H1 (cell line): ENCODE data around the gene SMIM29. TPM values are rescaled to one million over a fixed set of nuclear protein-coding genes. Genes with fewer than 3 reads are reported as not detected.

Experiments used
- CTCF ChIA-PET: fragments of 300-600 bp; sonication (Branson Sonifier 250); formaldehyde crosslinking; loops from one replicate; lab custom pipeline; 2021; ENCODE audit not compliant: partially characterized antibody; lab: Charles Lee
- POLR2A ChIA-PET: fragments of 300-600 bp; sonication (Branson Sonifier 250); formaldehyde crosslinking; loops from one replicate; lab custom pipeline; 2021; ENCODE audit warnings: inconsistent platforms; ENCODE audit not compliant: partially characterized antibody; lab: Charles Lee
- DNase-seq, 2 experiments: peaks; one replicate each; pipeline versions ENCODE4 v3.0.0 to v3.0.0-alpha.2; 2010 to 2022; ENCODE audit warnings: low spot score in 2 of 2, low read depth in 1 of 2, mixed read lengths in 1 of 2
- FAIRE-seq: peaks from 2 replicates; lab custom pipeline; 2011; peaks lifted over from hg19 to GRCh38; lab: Jason Lieb, UNC
- H2AFZ ChIP-seq: 2 replicates; pipeline ENCODE4 v1.8.1; 2012; ENCODE audit warnings: low read length, inconsistent platforms
- H2AK5ac ChIP-seq: 2 replicates; pipeline ENCODE4 v1.6.1; 2013; ENCODE audit warnings: low read depth, low read length
- H2BK120ac ChIP-seq: replicated peaks from 2 replicates; pipeline ENCODE3; 2013; ENCODE audit warnings: low read depth, low read length, inconsistent platforms
- H2BK12ac ChIP-seq: 2 replicates; pipeline ENCODE4 v1.6.1; 2013; ENCODE audit warnings: low read depth, low read length
- H2BK15ac ChIP-seq: 2 replicates; pipeline ENCODE4 v1.6.1; 2013; ENCODE audit warnings: low read length
- H2BK20ac ChIP-seq: 2 replicates; pipeline ENCODE4 v1.6.1; 2013; ENCODE audit warnings: low read length
- H2BK5ac ChIP-seq: 2 replicates; pipeline ENCODE4 v1.6.1; 2013; ENCODE audit warnings: low read depth, low read length
- H3K14ac ChIP-seq: 2 replicates; pipeline ENCODE4 v1.6.1; 2013; ENCODE audit warnings: inconsistent platforms; ENCODE audit not compliant: insufficient read length
- H3K18ac ChIP-seq: 2 replicates; pipeline ENCODE4 v1.6.1; 2013; ENCODE audit warnings: low read length; ENCODE audit errors: extremely low read depth
- H3K23ac ChIP-seq: 2 replicates; pipeline ENCODE4 v1.6.1; 2013; ENCODE audit warnings: inconsistent platforms; ENCODE audit not compliant: insufficient read length
- H3K23me2 ChIP-seq: 2 replicates; pipeline ENCODE4 v1.6.1; 2013; ENCODE audit warnings: low read depth, low read length
- H3K27ac ChIP-seq: 2 replicates; pipeline ENCODE4 v1.6.1; 2011; ENCODE audit warnings: low read depth, low read length, inconsistent platforms
- H3K27me3 ChIP-seq, 4 experiments: replicated peaks in 1 of 4; 1 replicate in 1 of 4; 2 replicates in 3 of 4; pipeline versions ENCODE4 v1.6.1 to v1.8.1; 2011 to 2013; ENCODE audit warnings: low read length in 3 of 4, mild to moderate bottlenecking in 3 of 4, inconsistent platforms in 2 of 4, mixed read lengths in 2 of 4, moderate library complexity in 1 of 4; ENCODE audit not compliant: control insufficient read depth in 3 of 4, insufficient read depth in 3 of 4; ENCODE audit errors: extremely low read depth in 1 of 4
- H3K36me3 ChIP-seq, 4 experiments: 2 replicates each; pipeline versions ENCODE4 v1.6.1 to v1.8.1; 2011 to 2013; ENCODE audit warnings: mild to moderate bottlenecking in 4 of 4, low read length in 3 of 4, moderate library complexity in 2 of 4, control low read depth in 1 of 4, inconsistent platforms in 1 of 4; ENCODE audit not compliant: insufficient read depth in 4 of 4, control insufficient read depth in 2 of 4
- H3K4ac ChIP-seq: replicated peaks from 2 replicates; pipeline ENCODE3; 2013; ENCODE audit warnings: low read length, low read depth, mixed read lengths, inconsistent platforms; ENCODE audit not compliant: insufficient read length
- H3K4me1 ChIP-seq, 4 experiments: replicated peaks in 1 of 4; 1 replicate in 1 of 4; 2 replicates in 3 of 4; pipeline versions ENCODE4 v1.6.1 to v1.8.1; 2011 to 2013; ENCODE audit warnings: low read length in 3 of 4, inconsistent platforms in 2 of 4, mixed read lengths in 1 of 4; ENCODE audit not compliant: insufficient read depth in 4 of 4, control insufficient read depth in 3 of 4
- H3K4me2 ChIP-seq, 2 experiments: 2 replicates each; pipeline versions ENCODE4 v1.6.1 to v1.8.1; 2011 to 2013; ENCODE audit warnings: low read depth in 2 of 2, low read length in 2 of 2, control low read depth in 1 of 2, inconsistent platforms in 1 of 2, mild to moderate bottlenecking in 1 of 2; ENCODE audit not compliant: insufficient read depth in 1 of 2
- H3K4me3 ChIP-seq, 4 experiments: fragments of 200-600, 300-600 bp in 1 of 4; sonication (generic), shearing (Covaris generic), sonication (Bioruptor Twin) in 1 of 4; 2 replicates each; pipeline versions ENCODE4 v1.5.1 to v1.8.1; 2011 to 2016; ENCODE audit warnings: low read length in 4 of 4, low read depth in 3 of 4, control low read depth in 2 of 4, inconsistent platforms in 2 of 4, mild to moderate bottlenecking in 2 of 4, mixed read lengths in 1 of 4, moderate library complexity in 1 of 4; ENCODE audit not compliant: insufficient read depth in 2 of 4; ENCODE audit errors: extremely low read depth in 1 of 4
- H3K56ac ChIP-seq: replicated peaks from 2 replicates; pipeline ENCODE3; 2013; ENCODE audit warnings: low read depth, mild to moderate bottlenecking, mixed read lengths, low read length, inconsistent platforms; ENCODE audit not compliant: insufficient read length
- H3K79me1 ChIP-seq: 2 replicates; pipeline ENCODE4 v1.6.1; 2013; ENCODE audit warnings: low read depth, low read length, control low read depth
- H3K79me2 ChIP-seq, 2 experiments: 2 replicates each; pipeline versions ENCODE4 v1.6.1 to v1.8.1; 2012 to 2013; ENCODE audit warnings: low read length in 2 of 2, mild to moderate bottlenecking in 2 of 2, inconsistent platforms in 1 of 2; ENCODE audit not compliant: insufficient read depth in 2 of 2, control insufficient read depth in 1 of 2
- H3K9ac ChIP-seq, 4 experiments: replicated peaks in 1 of 4; 1 replicate in 1 of 4; 2 replicates in 3 of 4; pipeline versions ENCODE4 v1.6.1 to v1.8.1; 2011 to 2013; ENCODE audit warnings: low read depth in 3 of 4, low read length in 3 of 4, control low read depth in 2 of 4, mild to moderate bottlenecking in 2 of 4, moderate library complexity in 2 of 4, inconsistent platforms in 1 of 4; ENCODE audit errors: extremely low read depth in 1 of 4
- H3K9me3 ChIP-seq, 2 experiments: 2 replicates each; pipeline versions ENCODE4 v1.6.1 to v1.8.1; 2012 to 2013; ENCODE audit warnings: mild to moderate bottlenecking in 2 of 2, moderate library complexity in 2 of 2, control low read depth in 1 of 2, inconsistent platforms in 1 of 2, low read depth in 1 of 2, low read length in 1 of 2, mixed read lengths in 1 of 2; ENCODE audit not compliant: insufficient read depth in 2 of 2
- H4K20me1 ChIP-seq, 2 experiments: replicated peaks in 1 of 2; 2 replicates each; pipeline versions ENCODE3 to v1.8.1; 2011 to 2013; ENCODE audit warnings: inconsistent platforms in 2 of 2, low read length in 2 of 2, mild to moderate bottlenecking in 1 of 2; ENCODE audit not compliant: insufficient read depth in 2 of 2, control insufficient read depth in 1 of 2
- H4K5ac ChIP-seq: 2 replicates; pipeline ENCODE4 v1.6.1; 2013; ENCODE audit warnings: low read length, low read depth, mixed read lengths, inconsistent platforms; ENCODE audit not compliant: insufficient read length
- H4K8ac ChIP-seq: 2 replicates; pipeline ENCODE4 v1.8.0; 2013; ENCODE audit warnings: mild to moderate bottlenecking, moderate library complexity, low read length, inconsistent platforms; ENCODE audit not compliant: insufficient read depth; ENCODE audit errors: extremely low read depth
- H4K91ac ChIP-seq: replicated peaks from 2 replicates; pipeline ENCODE3; 2013; ENCODE audit warnings: low read length, mixed read lengths, inconsistent platforms; ENCODE audit not compliant: insufficient read length
- BCL11A ChIP-seq, 2 experiments: IDR thresholded peaks; one replicate each; pipeline ENCODE4 v1.6.1; 2011; ENCODE audit warnings: low read depth in 2 of 2, low read length in 2 of 2, mild to moderate bottlenecking in 2 of 2
- CEBPB ChIP-seq: IDR thresholded peaks from 2 replicates; pipeline ENCODE4 v1.6.1; 2012; ENCODE audit warnings: low read depth, low read length
- CREB1 ChIP-seq: IDR thresholded peaks from 2 replicates; pipeline ENCODE4 v1.6.1; 2012; ENCODE audit warnings: inconsistent platforms
- KDM4A ChIP-seq: IDR thresholded peaks from one replicate; pipeline ENCODE4 v1.7.1; 2012; ENCODE audit warnings: low read depth, mild to moderate bottlenecking, moderate library complexity, low read length, inconsistent platforms; ENCODE audit not compliant: severe bottlenecking
- NRF1 ChIP-seq: IDR thresholded peaks from 2 replicates; pipeline ENCODE4 v1.6.1; 2011; ENCODE audit warnings: mild to moderate bottlenecking, low read depth, low read length, improper control_type of control experiment
- PHF8 ChIP-seq: fragments of 200-600 bp; sonication (generic); conservative IDR thresholded peaks from 2 replicates; pipeline ENCODE4 v1.7.1; 2012; ENCODE audit warnings: low read depth, mild to moderate bottlenecking, inconsistent platforms, low read length, moderate library complexity
- RXRA ChIP-seq: IDR thresholded peaks from 2 replicates; pipeline ENCODE4 v1.6.1; 2011; ENCODE audit warnings: low read depth, mild to moderate bottlenecking, low read length, moderate library complexity; ENCODE audit not compliant: insufficient read depth
- SRF ChIP-seq: IDR thresholded peaks from 2 replicates; pipeline ENCODE4 v1.6.1; 2011; ENCODE audit warnings: mild to moderate bottlenecking, low read depth, low read length, moderate library complexity
- WGBS, 2 experiments: shearing (Covaris generic) in 1 of 2; methylation state at CpG; one replicate each; pipeline versions ENCODE4 v1.1.6 to v1.1.7; 2013 to 2015; ENCODE audit warnings: low lambda C conversion rate in 2 of 2, mixed read lengths in 2 of 2, inconsistent platforms in 1 of 2, low coverage in 1 of 2, missing lambda C conversion rate in 1 of 2; ENCODE audit not compliant: insufficient replicate concordance in 2 of 2, insufficient coverage in 1 of 2, insufficient read length in 1 of 2; ENCODE audit errors: extremely low coverage in 1 of 2, missing lambda C conversion rate in 1 of 2; 5-methylcytosine and 5-hydroxymethylcytosine counted together
- polyA plus RNA-seq, 7 experiments: library from polyadenylated mRNA; depleted of rRNA in 3 of 7; stranded (reverse) in 5 of 7; unstranded in 2 of 7; fragments of >200 nt in 5 of 7; fragments of 200-250 nt in 2 of 7; gene quantifications; 1 replicate in 5 of 7; 2 replicates in 1 of 7; 4 replicates in 1 of 7; pipeline versions ENCODE4 v1.2.1 to v1.2.3, GENCODE V29; 2011 to 2013; ENCODE audit warnings: missing spikeins in 2 of 7, mixed read lengths in 2 of 7
- total RNA-seq: library from RNA; stranded (reverse); fragmentation: NEBNext Ultra II Directional; extraction: Animal tissue kit (Norgen Biotek cat#: 25700); gene quantifications from 2 replicates; pipeline ENCODE4 v1.2.1, GENCODE V29; 2021

The SMIM29 gene
- total and polyA plus RNA-seq, 2 of the 8 experiments (the other 6 are each of a cell fraction or from before 2014, with no cell fraction given) = 7.0 to 22.4 TPM

GRCh38 chr6:34277763-34278112 lies 28.9 kb upstream of the SMIM29 start:
- Histone ChIP-seq H4K91ac (no peak overlapping the region), H2BK5ac (no peak overlapping the region), H3K79me1 (no peaks in the 10 kb centered on the region), H4K8ac (no peak overlapping the region), H3K27ac (no peak overlapping the region), H2BK12ac (no peak overlapping the region), H3K4me1 (no peaks in the 10 kb centered on the region), H2BK15ac (no peak overlapping the region), H3K18ac (no peak overlapping the region), H3K4ac (no peak overlapping the region), H4K20me1 (no peaks in the 10 kb centered on the region), H3K23me2 (no peaks in the 10 kb centered on the region), H3K9me3 (no peaks in the 10 kb centered on the region), H3K4me2 (no peak overlapping the region), H3K79me2 (no peaks in the 10 kb centered on the region), H4K5ac (no peak overlapping the region), H3K27me3 (no peaks in the 10 kb centered on the region), H2AFZ (no peak overlapping the region), H2AK5ac (no peak overlapping the region), H2BK120ac (no peak overlapping the region), H3K23ac (no peak overlapping the region), H3K56ac (no peak overlapping the region), H3K4me3 (no peak overlapping the region), H2BK20ac (no peak overlapping the region), H3K36me3 (no peaks in the 10 kb centered on the region), H3K14ac (no peak overlapping the region), H3K9ac (no peak overlapping the region)
- FAIRE-seq (no peak), DNase-seq (no peak)
- CTCF ChIA-PET = interaction anchor here (0.8 to 2.9 kb wide), 2 partner anchors 82 to 281 kb away, joined by 3 to 7 read pairs; no protein-coding TSS in a partner anchor
- 95% methylated on average over 4 of the region's 4 CpGs; no CpG with 5 or more reads in 1 of the 2 experiments for WGBS, 2 experiments
- POLR2A ChIA-PET = interaction anchor here (0.6 to 2.0 kb wide), 6 partner anchors 9 to 148 kb away, joined by 3 to 6 read pairs (median 3); partner anchors contain the start of genes HMGA1 and RPS10
- no peak for TF ChIP-seq NRF1
- TF ChIP-seq SRF = no peak
- no peak for TF ChIP-seq CREB1
- no peak for TF ChIP-seq BCL11A (IDR thresholded peaks at IDR 0.05; ENCODE audit: low read depth in 2 of 2, low read length in 2 of 2)
- TF ChIP-seq CEBPB = no peak
- no peak for TF ChIP-seq PHF8
- no peak for TF ChIP-seq KDM4A
- TF ChIP-seq RXRA = no peak
